GM18909 (cell line): ENCODE measurements around the gene GALNT5.

Experiments used
- ATAC-seq: cut with Tn5 transposase; IDR thresholded peaks from one replicate; pipeline ENCODE4 v1.9.1; 2021; ENCODE audit warnings: mild to moderate bottlenecking; ENCODE audit not compliant: unreplicated experiment, poor library complexity

The GALNT5 gene

GRCh38 chr2:157245846-157246764 is 11.4 kb upstream of the GALNT5 start:
- ATAC-seq = peak; percentile 98

GRCh38 chr2:157246765-157247407 is 10.6 kb upstream of the GALNT5 start:
- ATAC-seq = no peak

- ATAC-seq = no peak
These were observed 6.7 kb upstream of the GALNT5 start for GRCh38 chr2:157250836-157251235.

- ATAC-seq = no peak
These were observed 5.6 kb upstream of the GALNT5 start for GRCh38 chr2:157251932-157252331.

GRCh38 chr2:157252529-157252928 is 5.0 kb upstream of the GALNT5 start:
- ATAC-seq = no peak

GRCh38 chr2:157254041-157254440 is 3.5 kb upstream of the GALNT5 start:
- ATAC-seq = no peak

- no peak for ATAC-seq
These were observed 1.8 kb upstream of the GALNT5 start for GRCh38 chr2:157255746-157256145.

GRCh38 chr2:157256626-157257025 is 879 bp upstream of the GALNT5 start:
- peak; percentile 98 for ATAC-seq

GRCh38 chr2:157258520-157259326 is 1.2 kb downstream of the GALNT5 start:
- no peak for ATAC-seq

- ATAC-seq = no peak
These were observed 1.9 kb downstream of the GALNT5 start for GRCh38 chr2:157259386-157259785.

- no peak for ATAC-seq
These were observed 2.5 kb downstream of the GALNT5 start for GRCh38 chr2:157259960-157260359.

- ATAC-seq = no peak
These were observed 3.2 kb downstream of the GALNT5 start for GRCh38 chr2:157260533-157261198.

- ATAC-seq = no peak
These were observed 3.8 kb downstream of the GALNT5 start for GRCh38 chr2:157261199-157261782.

GRCh38 chr2:157262248-157262647 is 4.7 kb downstream of the GALNT5 start:
- no peak for ATAC-seq

GRCh38 chr2:157264099-157264498 is 6.6 kb downstream of the GALNT5 start:
- no peak for ATAC-seq

- ATAC-seq = no peak
These were observed 8.3 kb downstream of the GALNT5 start for GRCh38 chr2:157265825-157266224.

GRCh38 chr2:157267476-157267875 is 10.0 kb downstream of the GALNT5 start:
- no peak for ATAC-seq

GRCh38 chr2:157269060-157269459 is 11.6 kb downstream of the GALNT5 start:
- ATAC-seq = no peak

- peak; percentile 79 for ATAC-seq
These were observed 12.4 kb downstream of the GALNT5 start for GRCh38 chr2:157269922-157270321.
